SJCRH30 (cell line): Measurements from ENCODE around the gene AP1S3. TPM values are rescaled to one million over a fixed set of nuclear protein-coding genes. Genes with fewer than 3 reads are reported as not detected.
"Not testable (repeated sequence)": the region's sequence is repeated elsewhere in the genome, so short reads cannot be mapped to it uniquely, and the experiment has no call there.

Experiments used
- DNase-seq, 2 experiments: peaks; one replicate each; pipeline ENCODE4 v3.0.0-alpha.2; 2015 to 2020
- H3K27ac ChIP-seq: fragments of 250-450 bp; sonication (Bioruptor Pico); 2 replicates; pipeline ENCODE4 v1.5.1; 2020; ENCODE audit warnings: mild to moderate bottlenecking, moderate library complexity
- H3K27me3 ChIP-seq: fragments of 250-450 bp; sonication (Bioruptor Pico); 2 replicates; pipeline ENCODE4 v1.5.1; 2020; ENCODE audit warnings: mild to moderate bottlenecking, moderate library complexity
- H3K36me3 ChIP-seq: fragments of 250-450 bp; sonication (Bioruptor Pico); 2 replicates; pipeline ENCODE4 v1.5.1; 2020; ENCODE audit warnings: mild to moderate bottlenecking, moderate library complexity
- H3K4me1 ChIP-seq: fragments of 250-450 bp; sonication (Bioruptor Pico); 2 replicates; pipeline ENCODE4 v1.5.1; 2020; ENCODE audit warnings: mild to moderate bottlenecking, moderate library complexity
- H3K4me3 ChIP-seq: fragments of 250-450 bp; sonication (Bioruptor Pico); 2 replicates; pipeline ENCODE4 v1.5.1; 2020; ENCODE audit warnings: mild to moderate bottlenecking, moderate library complexity
- H3K9me3 ChIP-seq: fragments of 250-450 bp; sonication (Bioruptor Pico); replicated peaks from 2 replicates; pipeline ENCODE4 v1.5.1; 2020; ENCODE audit warnings: mild to moderate bottlenecking, moderate library complexity
- total RNA-seq: library from RNA; depleted of rRNA; stranded (reverse); fragments of >200 nt; shearing (Covaris generic); gene quantifications from 2 replicates; pipeline ENCODE4 v1.2.3, GENCODE V29; 2014

Gene AP1S3
- total RNA-seq, 1 experiment from 2014 or later, result not detected

DNA sequence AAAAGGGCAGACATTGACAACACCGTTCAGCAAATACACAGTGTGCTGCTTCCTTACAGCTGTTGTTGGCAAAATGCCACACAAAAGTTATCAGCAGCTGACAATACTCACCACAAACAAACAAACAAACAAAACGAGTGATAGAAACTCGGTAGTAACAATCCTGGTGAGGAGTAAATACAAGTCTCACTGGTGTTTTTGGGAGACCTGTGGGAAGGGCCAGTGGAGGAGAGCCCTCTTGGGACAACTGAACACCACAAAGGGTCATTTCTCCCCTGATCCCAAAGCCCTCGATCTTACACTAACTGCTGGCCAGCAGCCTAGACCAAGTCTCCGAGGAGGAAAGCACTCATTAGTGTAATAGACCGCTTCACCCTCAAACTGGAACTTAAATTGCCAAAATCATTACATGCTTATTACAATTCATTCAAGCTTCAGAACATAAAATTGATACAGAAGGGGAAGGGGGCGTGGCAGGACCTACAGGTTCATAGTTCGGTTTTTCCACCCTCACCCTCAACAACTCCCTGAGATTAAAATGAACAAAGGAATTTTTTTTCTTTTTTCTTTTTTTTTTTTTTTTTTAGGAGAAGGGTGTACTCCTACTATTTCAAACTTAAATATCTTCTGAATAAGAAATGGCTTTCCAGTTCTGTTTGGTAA is 5.0 kb downstream of the AP1S3 start:
- H3K9me3 ChIP-seq, result no peaks in the 10 kb centered on the region
- H3K27ac ChIP-seq, result no peak overlapping the region
- no peaks in the 10 kb centered on the region for H3K27me3 ChIP-seq
- peak; percentile 12 to 47 for DNase-seq
- H3K4me3 ChIP-seq, result no peak overlapping the region; the same call in 1 of the 2 replicates
- H3K36me3 ChIP-seq, result no peaks in the 10 kb centered on the region
- no peaks in the 10 kb centered on the region for H3K4me1 ChIP-seq

DNA sequence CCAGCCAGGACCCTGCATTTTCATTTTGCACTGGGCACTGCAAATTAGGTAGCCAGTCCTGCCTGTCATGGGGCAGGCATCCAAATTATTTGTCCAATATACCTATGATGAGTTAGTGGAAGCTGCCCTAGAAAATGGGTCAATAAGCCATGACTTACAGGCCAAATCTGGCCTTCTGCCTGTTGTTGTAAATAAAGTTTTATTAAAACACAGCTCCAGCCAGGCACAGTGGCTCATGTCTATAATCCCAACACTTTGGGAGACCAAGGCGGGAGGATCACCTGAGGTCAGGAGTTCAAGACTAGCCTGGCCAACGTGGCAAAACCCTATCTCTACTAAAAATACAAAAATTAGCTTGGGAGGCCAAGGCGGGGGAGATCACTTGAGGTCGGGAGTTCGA is 8.3 kb downstream of the AP1S3 start:
- H3K27me3 ChIP-seq, result no peaks in the 10 kb centered on the region
- H3K36me3 ChIP-seq, result no peaks in the 10 kb centered on the region
- H3K27ac ChIP-seq, result no peak overlapping the region
- no peaks in the 10 kb centered on the region for H3K4me1 ChIP-seq
- no peak overlapping the region for H3K4me3 ChIP-seq
- DNase-seq, result no peak
- no peaks in the 10 kb centered on the region for H3K9me3 ChIP-seq

DNA sequence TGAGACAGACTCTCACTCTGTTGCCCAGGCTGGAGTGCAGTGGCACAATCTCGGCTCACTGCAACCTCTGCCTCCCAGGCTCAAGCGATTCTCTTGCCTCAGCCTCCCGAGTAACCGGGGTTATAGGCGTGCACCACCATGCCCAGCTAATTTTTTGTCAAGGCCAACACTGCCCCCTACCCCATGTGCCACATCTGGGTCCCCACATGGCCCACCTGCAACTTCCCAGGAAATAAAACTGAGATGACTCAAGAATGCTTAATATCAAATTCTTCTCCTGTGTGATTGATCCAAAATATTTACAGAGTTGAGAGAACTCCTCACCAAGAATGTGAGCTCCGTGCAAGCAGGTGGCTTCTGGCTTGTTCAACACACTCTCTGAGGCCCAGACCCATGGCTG is 9.1 kb downstream of the AP1S3 start:
- Histone ChIP-seq H3K4me3 (no peak overlapping the region), H3K27me3 (no peaks in the 10 kb centered on the region), H3K4me1 (no peaks in the 10 kb centered on the region), H3K36me3 (no peaks in the 10 kb centered on the region), H3K9me3 (no peaks in the 10 kb centered on the region), H3K27ac (no peak overlapping the region)
- DNase-seq, result no peak

DNA sequence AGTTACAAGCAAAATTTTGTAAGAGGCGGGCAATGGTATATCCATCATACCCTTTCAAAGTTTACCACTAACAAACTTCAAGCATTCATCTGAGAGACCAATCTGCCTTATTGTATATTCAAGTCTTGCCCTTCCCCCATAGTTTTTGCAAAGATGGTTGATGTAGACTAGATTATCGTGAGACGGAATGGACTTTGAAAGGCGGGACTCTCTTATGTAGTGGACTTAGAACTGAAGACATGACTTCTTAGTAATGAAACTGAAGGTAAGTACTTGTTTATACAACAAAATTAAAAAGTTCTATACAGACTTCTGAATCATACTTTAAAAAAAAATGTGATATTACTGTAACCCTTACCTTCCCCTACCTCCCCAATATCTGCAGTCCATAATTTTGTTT is 10.4 kb downstream of the AP1S3 start:
- H3K27me3 ChIP-seq, result no peaks in the 10 kb centered on the region
- no peak overlapping the region for H3K27ac ChIP-seq
- H3K9me3 ChIP-seq, result no peaks in the 10 kb centered on the region
- no peaks in the 10 kb centered on the region for H3K4me1 ChIP-seq
- H3K4me3 ChIP-seq, result no peak overlapping the region
- DNase-seq, result no peak
- H3K36me3 ChIP-seq, result no peaks in the 10 kb centered on the region

DNA sequence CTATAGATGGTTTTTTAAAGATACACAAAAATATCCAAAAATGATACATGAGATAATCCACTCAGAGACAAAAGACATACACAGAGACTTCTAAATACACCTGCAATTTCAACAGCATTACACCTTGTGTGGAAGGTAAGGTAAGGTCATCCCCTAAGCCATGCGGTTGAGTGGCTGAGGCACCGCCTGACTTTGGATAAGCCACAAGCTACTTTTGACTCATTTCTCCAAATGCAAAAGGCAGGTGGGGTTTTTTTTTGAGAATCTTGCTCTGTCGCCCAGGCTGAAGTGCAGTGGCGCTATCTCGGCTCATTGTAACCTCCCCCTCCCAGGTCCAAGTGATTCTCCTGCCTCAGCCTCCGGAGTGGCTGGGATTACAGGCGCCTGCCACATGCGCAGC is 13.1 kb downstream of the AP1S3 start:
- no peak overlapping the region for H3K4me3 ChIP-seq
- H3K4me1 ChIP-seq, result no peaks in the 10 kb centered on the region
- DNase-seq, result no peak
- no peaks in the 10 kb centered on the region for H3K27me3 ChIP-seq
- no peaks in the 10 kb centered on the region for H3K36me3 ChIP-seq
- no peaks in the 10 kb centered on the region for H3K9me3 ChIP-seq
- H3K27ac ChIP-seq, result no peak overlapping the region

DNA sequence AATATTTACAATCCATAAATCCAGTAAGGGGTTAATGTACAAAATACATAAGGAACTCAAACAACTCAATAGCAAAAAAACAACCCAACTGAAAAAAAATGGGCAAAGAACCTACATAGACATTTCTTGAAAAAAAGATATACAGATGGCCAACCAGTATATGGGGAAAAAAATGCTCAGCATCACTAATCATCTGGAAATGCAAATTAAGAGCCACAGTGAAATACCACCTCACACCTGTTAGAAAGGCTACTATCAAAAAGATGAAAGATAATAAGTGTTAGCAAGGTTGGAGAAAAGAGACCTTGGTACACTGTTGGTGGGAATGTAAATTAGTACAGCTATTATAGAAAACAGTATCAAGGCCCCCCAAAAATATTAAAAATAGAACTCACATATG is 14.6 kb downstream of the AP1S3 start:
- no peaks in the 10 kb centered on the region for H3K27me3 ChIP-seq
- no peak for DNase-seq
- H3K4me3 ChIP-seq, result no peak overlapping the region
- no peaks in the 10 kb centered on the region for H3K4me1 ChIP-seq
- no peak overlapping the region for H3K27ac ChIP-seq
- no peaks in the 10 kb centered on the region for H3K36me3 ChIP-seq
- no peaks in the 10 kb centered on the region for H3K9me3 ChIP-seq

DNA sequence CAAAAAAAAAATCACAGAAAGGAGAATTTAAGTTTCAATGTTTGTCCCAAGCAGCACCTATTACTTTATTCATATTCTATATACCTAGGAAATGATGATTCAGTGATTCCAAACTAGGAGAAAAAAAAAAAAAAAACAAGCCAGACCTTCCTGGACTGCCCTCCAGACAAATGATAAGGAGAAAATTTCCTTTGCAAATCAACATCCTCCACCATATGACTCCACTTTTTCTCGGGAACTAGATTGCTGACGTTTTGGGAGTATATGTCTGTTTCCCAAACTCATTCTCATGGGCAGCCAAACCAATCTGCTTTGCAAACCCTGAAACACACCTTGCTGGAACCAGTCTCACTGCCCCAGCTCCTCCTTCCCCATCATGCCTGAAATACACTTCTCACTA is 16.8 kb downstream of the AP1S3 start:
- H3K4me3 ChIP-seq, result no peak overlapping the region
- no peak overlapping the region for H3K27ac ChIP-seq
- no peaks in the 10 kb centered on the region for H3K36me3 ChIP-seq
- no peaks in the 10 kb centered on the region for H3K9me3 ChIP-seq
- no peak for DNase-seq
- H3K27me3 ChIP-seq, result no peaks in the 10 kb centered on the region
- no peaks in the 10 kb centered on the region; the same call in 1 of the 2 replicates for H3K4me1 ChIP-seq

DNA sequence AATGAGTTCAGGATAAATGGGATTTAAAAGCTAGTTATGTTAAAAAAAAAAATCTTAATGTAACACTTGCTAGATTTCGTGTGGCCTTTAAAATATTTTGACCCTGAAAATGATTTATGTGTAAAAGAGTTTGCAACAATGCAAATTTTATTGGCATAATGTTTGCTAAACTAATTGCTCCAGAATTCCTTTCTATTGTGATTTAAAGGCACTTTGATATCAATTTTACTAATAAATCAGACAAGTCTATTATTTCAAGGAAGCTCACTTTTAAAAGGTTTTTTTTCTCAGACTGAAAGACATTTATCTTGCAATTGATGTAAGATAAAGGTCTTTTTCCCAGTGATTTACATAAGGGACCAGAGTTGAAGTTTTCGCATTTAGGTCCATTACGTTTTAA is 17.5 kb downstream of the AP1S3 start:
- H3K27me3 ChIP-seq, result no peaks in the 10 kb centered on the region
- no peaks in the 10 kb centered on the region for H3K36me3 ChIP-seq
- H3K4me3 ChIP-seq, result no peak overlapping the region
- H3K9me3 ChIP-seq, result no peaks in the 10 kb centered on the region
- H3K4me1 ChIP-seq, result peaks cover 3% of the 10 kb centered on the region; the same call in 1 of the 2 replicates
- no peak for DNase-seq
- H3K27ac ChIP-seq, result no peak overlapping the region

DNA sequence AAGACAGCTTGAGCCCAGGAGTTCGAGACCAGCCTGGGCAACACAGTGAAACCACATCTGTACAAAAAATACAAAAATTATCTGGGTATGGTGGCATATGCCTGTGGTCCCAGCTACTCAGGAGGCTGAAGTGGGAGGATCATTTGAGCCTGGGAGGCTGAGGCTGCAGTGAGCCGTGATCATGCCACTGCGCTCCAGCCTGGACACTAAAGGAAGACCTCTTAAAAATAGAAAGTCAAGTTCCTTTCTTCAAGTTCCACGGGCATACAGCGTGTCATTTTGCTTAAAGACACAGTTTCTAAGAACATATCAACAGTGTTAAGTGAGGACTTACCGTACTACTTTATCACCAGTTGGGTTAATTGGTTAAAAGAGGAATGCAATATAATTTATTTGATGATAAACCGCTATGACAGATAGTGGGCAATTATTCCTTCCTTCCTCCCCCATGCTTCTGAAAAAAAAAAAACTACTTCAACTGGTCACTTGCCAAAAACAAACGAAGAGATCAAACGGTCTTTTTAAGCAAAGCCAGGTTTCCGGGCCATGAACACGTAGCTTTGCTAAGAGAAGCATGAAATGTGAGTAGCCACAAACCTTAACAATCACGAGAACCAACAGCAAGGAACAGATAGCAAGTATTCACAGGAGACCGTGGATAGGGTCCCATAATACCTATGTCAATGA is 21.4 kb downstream of the AP1S3 start:
- Histone ChIP-seq H3K27ac (no peak overlapping the region), H3K9me3 (no peaks in the 10 kb centered on the region), H3K4me3 (no peak overlapping the region), H3K4me1 (peaks cover 3% of the 10 kb centered on the region; the same call in 1 of the 2 replicates), H3K27me3 (no peaks in the 10 kb centered on the region), H3K36me3 (no peaks in the 10 kb centered on the region)
- no peak for DNase-seq

DNA sequence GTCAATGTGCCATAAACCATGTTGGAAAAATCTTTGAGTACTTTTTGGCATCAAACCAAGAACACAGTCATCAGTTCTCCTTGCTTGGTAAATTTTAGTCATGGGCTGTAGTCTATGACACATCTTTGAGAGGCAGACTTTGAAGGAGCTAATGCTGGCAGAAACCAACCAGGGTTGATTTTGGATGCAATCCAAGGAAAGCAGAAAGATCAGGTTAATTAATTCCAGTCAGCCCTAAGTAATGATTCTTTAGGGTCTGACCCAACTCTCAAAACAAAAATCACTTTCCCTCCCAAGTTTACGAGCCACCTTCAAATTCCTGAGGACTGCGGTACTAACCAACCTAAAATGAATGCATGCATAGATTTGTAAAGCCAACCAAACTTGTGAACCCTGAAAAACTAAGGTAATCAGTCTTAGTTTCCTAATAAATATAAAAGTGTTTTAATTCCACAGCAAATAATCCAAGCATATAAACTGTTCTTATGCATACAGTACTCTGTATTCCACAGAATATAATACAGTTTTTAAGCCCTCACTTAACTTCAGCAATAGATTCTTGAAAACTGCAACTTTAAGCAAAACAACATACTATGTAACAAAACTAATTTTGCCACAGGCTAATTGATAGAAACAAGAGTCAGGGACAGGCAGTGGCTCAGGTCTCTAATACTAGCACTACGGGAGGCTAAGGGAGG is 22.0 kb downstream of the AP1S3 start:
- DNase-seq, result peak in 1 of 2 experiments; percentile 15
- H3K27me3 ChIP-seq, result no peaks in the 10 kb centered on the region
- no peaks in the 10 kb centered on the region for H3K36me3 ChIP-seq
- H3K4me1 ChIP-seq, result peaks cover 3% of the 10 kb centered on the region; the same call in 1 of the 2 replicates
- H3K4me3 ChIP-seq, result no peak overlapping the region
- no peak overlapping the region for H3K27ac ChIP-seq
- no peaks in the 10 kb centered on the region for H3K9me3 ChIP-seq

DNA sequence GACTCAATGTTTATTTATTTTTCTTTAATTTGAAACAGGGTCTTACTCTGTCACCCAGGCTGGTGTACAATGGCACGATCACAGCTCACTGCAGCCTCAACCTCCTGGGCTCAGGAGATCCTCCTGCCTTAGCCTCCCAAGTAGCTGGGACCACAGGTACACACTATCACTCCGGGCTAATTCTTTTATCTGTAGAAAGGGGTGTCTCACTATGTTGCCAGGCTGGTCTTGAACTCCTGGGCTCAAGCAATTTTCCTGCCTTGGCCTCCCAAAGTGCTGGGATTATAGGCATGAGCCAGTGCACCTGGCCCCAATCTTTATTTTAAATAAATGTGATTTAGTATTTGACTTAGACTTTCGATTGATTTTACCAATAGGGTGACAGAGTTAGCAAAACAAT is 22.6 kb downstream of the AP1S3 start:
- DNase-seq, H3K9me3 ChIP-seq, H3K36me3 ChIP-seq, H3K4me1 ChIP-seq, H3K4me3 ChIP-seq, H3K27me3 ChIP-seq, H3K27ac ChIP-seq: not testable (repeated sequence)

DNA sequence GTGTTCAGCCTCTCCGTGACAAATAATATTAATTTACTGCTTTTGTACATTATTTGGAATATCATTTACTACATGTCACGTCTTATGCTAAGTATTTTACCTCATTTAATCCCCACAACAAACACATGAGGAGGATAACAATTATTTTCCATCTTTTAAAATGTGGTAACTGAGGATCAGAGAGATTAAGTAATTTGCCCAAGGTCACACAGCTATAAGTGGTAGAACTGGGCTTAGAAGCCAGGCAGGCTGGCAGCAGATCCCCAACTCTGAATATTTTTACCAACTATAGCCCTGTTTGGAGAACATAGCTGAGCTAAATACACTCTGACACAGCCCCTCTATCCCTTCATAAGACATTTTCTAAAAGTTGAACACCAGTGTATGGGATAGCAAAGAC is 24.1 kb downstream of the AP1S3 start:
- Histone ChIP-seq H3K4me3 (no peak overlapping the region), H3K36me3 (no peaks in the 10 kb centered on the region), H3K9me3 (no peaks in the 10 kb centered on the region), H3K27me3 (no peaks in the 10 kb centered on the region), H3K27ac (no peak overlapping the region), H3K4me1 (peaks cover 3% of the 10 kb centered on the region; the same call in 1 of the 2 replicates)
- no peak for DNase-seq

DNA sequence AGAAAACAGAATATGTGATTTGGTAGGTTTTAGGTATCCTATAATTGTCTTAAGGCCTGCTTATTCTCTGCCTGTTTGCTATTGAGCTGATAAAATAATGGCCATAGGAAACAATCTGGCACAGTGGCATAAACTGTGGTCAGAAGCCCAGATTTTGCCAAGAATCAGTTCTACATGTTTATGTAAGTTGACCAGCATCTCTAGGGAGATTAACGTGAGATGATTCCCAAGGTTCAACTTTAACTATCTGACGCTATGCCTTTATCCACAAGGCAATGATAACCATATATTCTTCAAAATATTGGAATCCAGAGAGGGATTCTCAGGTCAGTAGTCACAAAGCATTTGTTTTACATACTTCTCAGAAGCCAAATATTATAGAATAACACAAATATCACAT is 25.6 kb downstream of the AP1S3 start:
- Histone ChIP-seq H3K36me3 (no peaks in the 10 kb centered on the region), H3K4me3 (no peak overlapping the region), H3K4me1 (peaks cover 3% of the 10 kb centered on the region; the same call in 1 of the 2 replicates), H3K27me3 (no peaks in the 10 kb centered on the region), H3K27ac (no peak overlapping the region), H3K9me3 (no peaks in the 10 kb centered on the region)
- no peak for DNase-seq

DNA sequence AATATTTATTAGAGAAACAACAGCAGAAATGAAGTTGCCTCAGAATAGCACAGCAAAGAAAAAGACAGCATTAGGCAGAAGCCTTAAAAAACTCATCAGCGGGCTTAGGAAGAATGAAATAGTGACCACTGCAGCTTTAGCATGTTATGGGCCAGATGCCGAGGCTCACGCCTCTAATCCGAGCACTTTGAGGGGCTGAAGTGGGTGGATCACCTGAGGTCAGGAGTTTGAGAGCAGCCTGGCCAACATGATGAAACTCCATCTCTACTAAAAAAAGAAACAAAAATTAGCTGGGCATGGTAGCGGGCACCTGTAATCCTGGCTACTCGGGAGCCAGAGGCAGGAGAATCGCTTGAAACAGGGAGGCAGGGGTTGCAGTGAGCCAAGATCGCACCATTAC is 32.4 kb downstream of the AP1S3 start:
- no peak for DNase-seq

DNA sequence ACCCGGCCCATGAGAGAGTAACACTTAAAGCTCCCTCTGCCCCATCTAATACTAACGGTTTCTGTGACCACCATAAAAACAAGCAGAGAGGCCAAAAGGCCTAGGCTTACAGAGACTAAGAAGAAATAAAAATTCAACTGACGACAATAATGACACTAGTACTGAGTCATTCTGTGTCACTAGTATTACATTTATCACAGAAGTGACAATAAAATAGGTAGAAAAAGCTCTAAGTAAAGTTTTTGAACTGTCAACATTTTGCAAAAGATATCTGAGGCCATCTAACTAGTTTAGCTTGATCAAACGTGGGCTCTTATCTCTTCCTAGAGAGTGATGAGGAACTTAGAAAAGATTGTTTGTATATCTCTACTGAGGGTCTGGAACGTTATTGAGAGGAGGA is 35.6 kb downstream of the AP1S3 start:
- no peak overlapping the region for H3K4me3 ChIP-seq
- no peak overlapping the region for H3K27ac ChIP-seq
- no peaks in the 10 kb centered on the region for H3K9me3 ChIP-seq
- H3K36me3 ChIP-seq, result no peaks in the 10 kb centered on the region
- no peaks in the 10 kb centered on the region for H3K27me3 ChIP-seq
- H3K4me1 ChIP-seq, result 0 out of 2 replicates have a peak, but pooled peaks cover 2% of the 10 kb centered on the region
- no peak for DNase-seq

More for the DNA sequence above, 32.4 kb downstream of the AP1S3 start:
- Histone ChIP-seq H3K9me3 (no peaks in the 10 kb centered on the region), H3K36me3 (no peaks in the 10 kb centered on the region), H3K27ac (no peak overlapping the region), H3K4me1 (no peaks in the 10 kb centered on the region), H3K4me3 (no peak overlapping the region), H3K27me3 (no peaks in the 10 kb centered on the region)
